GM23338 (cell line): ENCODE data around the gene LRP1-AS. TPM values are rescaled to one million over a fixed set of nuclear protein-coding genes. Genes with fewer than 3 reads are reported as not detected.

Source experiments
- ATAC-seq: fragments of 200-7000 bp; cut with Tn5 transposase; 3 replicates; pipeline ENCODE4 v1.9.1; 2020
- DNase-seq: peaks from one replicate; pipeline ENCODE4 v3.0.0-alpha.2; 2015; ENCODE audit warnings: low spot score
- H2AFZ ChIP-seq: fragments of 200-600 bp; sonication (generic); 2 replicates; pipeline ENCODE4 v1.8.0; 2016; ENCODE audit warnings: antibody characterized with exemption, mild to moderate bottlenecking, moderate library complexity
- H3F3A ChIP-seq: fragments of 200-600 bp; sonication (generic); replicated peaks from 2 replicates; pipeline ENCODE4 v1.8.0; 2017; ENCODE audit warnings: antibody characterized with exemption, mixed run types, low read depth
- H3K27ac ChIP-seq: fragments of 200-600 bp; sonication (generic); 2 replicates; pipeline ENCODE4 v1.6.1; 2016; ENCODE audit warnings: low read depth
- H3K27me3 ChIP-seq: fragments of 200-600 bp; sonication (generic); 2 replicates; pipeline ENCODE4 v1.8.0; 2016; ENCODE audit warnings: mild to moderate bottlenecking, mixed run types, moderate library complexity; ENCODE audit not compliant: insufficient read depth
- H3K36me3 ChIP-seq: fragments of 200-600 bp; sonication (generic); 2 replicates; pipeline ENCODE4 v1.8.0; 2016; ENCODE audit warnings: mild to moderate bottlenecking; ENCODE audit not compliant: insufficient read depth
- H3K4me1 ChIP-seq: fragments of 200-600 bp; sonication (generic); 2 replicates; pipeline ENCODE4 v1.8.0; 2016; ENCODE audit warnings: mild to moderate bottlenecking, moderate library complexity; ENCODE audit not compliant: insufficient read depth
- H3K4me2 ChIP-seq: fragments of 200-600 bp; sonication (generic); 2 replicates; pipeline ENCODE4 v1.7.1; 2017; ENCODE audit warnings: mixed run types
- H3K4me3 ChIP-seq: fragments of 200-600 bp; sonication (generic); 2 replicates; pipeline ENCODE4 v1.6.1; 2016; ENCODE audit warnings: mixed run types
- H3K79me2 ChIP-seq: fragments of 200-600 bp; sonication (generic); replicated peaks from 2 replicates; pipeline ENCODE4 v1.8.0; 2017; ENCODE audit warnings: mild to moderate bottlenecking; ENCODE audit not compliant: insufficient read depth
- H3K9me2 ChIP-seq: fragments of 200-600 bp; sonication (generic); 2 replicates; pipeline ENCODE4 v1.8.0; 2017; ENCODE audit not compliant: insufficient read depth
- H4K20me1 ChIP-seq: fragments of 200-600 bp; sonication (generic); replicated peaks from 2 replicates; pipeline ENCODE4 v1.8.0; 2017; ENCODE audit warnings: mild to moderate bottlenecking; ENCODE audit not compliant: insufficient read depth
- H3K27ac Mint-ChIP-seq: 2 replicates; pipeline ENCODE4 v1.8.0; 2020; ENCODE audit warnings: inconsistent platforms, mild to moderate bottlenecking, moderate library complexity, mixed read lengths
- H3K27me3 Mint-ChIP-seq: 3 replicates; pipeline ENCODE4 v1.8.0; 2022; ENCODE audit warnings: low read depth, mild to moderate bottlenecking, moderate library complexity, mixed read lengths, inconsistent platforms; ENCODE audit not compliant: insufficient read depth, poor library complexity
- H3K36me3 Mint-ChIP-seq: 3 replicates; pipeline ENCODE4 v1.8.0; 2021; ENCODE audit warnings: low read depth, mild to moderate bottlenecking, inconsistent platforms, moderate library complexity, mixed read lengths
- H3K4me1 Mint-ChIP-seq: 3 replicates; pipeline ENCODE4 v1.8.0; 2020; ENCODE audit warnings: mild to moderate bottlenecking, inconsistent platforms, mixed read lengths
- H3K4me3 Mint-ChIP-seq: 3 replicates; pipeline ENCODE4 v1.8.0; 2021; ENCODE audit warnings: moderate library complexity, mild to moderate bottlenecking, inconsistent platforms, mixed read lengths
- H3K9me3 Mint-ChIP-seq: 3 replicates; pipeline ENCODE4 v1.8.0; 2020; ENCODE audit warnings: moderate library complexity, mild to moderate bottlenecking, inconsistent platforms, mixed read lengths
- CREB1 ChIP-seq: fragments of 250-450 bp; sonication (Bioruptor Pico); IDR thresholded peaks from 2 replicates; pipeline ENCODE4 v1.5.0; 2020; ENCODE audit warnings: low read depth, mild to moderate bottlenecking, moderate library complexity
- CTCF ChIP-seq, 2 experiments: fragments of 200-600 bp in 1 of 2; sonication (generic) in 1 of 2; conservative IDR thresholded peaks; 2 replicates each; pipeline versions ENCODE4 v1.5.1 to v1.6.1; 2016 to 2017; ENCODE audit warnings: antibody characterized with exemption in 2 of 2, low read depth in 2 of 2, mild to moderate bottlenecking in 2 of 2, moderate library complexity in 1 of 2
- ETS1 ChIP-seq: IDR thresholded peaks from 2 replicates; pipeline ENCODE4 v1.6.1; 2016; ENCODE audit warnings: antibody characterized with exemption
- EZH2 ChIP-seq: fragments of 200-600 bp; sonication (generic); IDR thresholded peaks from one replicate; pipeline ENCODE4 v1.8.0; 2017; ENCODE audit warnings: antibody characterized with exemption, mild to moderate bottlenecking, low read depth; ENCODE audit not compliant: unreplicated experiment
- EZH2phosphoT487 ChIP-seq: fragments of 200-600 bp; sonication (generic); IDR thresholded peaks from one replicate; pipeline ENCODE4 v1.8.1; 2018; ENCODE audit warnings: antibody characterized with exemption; ENCODE audit not compliant: unreplicated experiment
- JUNB ChIP-seq: IDR thresholded peaks from one replicate; pipeline ENCODE4 v1.6.1; 2016; ENCODE audit warnings: antibody characterized with exemption; ENCODE audit not compliant: unreplicated experiment
- NANOG ChIP-seq: IDR thresholded peaks from 2 replicates; pipeline ENCODE4 v1.6.1; 2016; ENCODE audit warnings: antibody characterized with exemption, borderline replicate concordance
- POLR2AphosphoS5 ChIP-seq: IDR thresholded peaks from 2 replicates; pipeline ENCODE4 v1.6.1; 2016; ENCODE audit warnings: antibody characterized with exemption, low read depth
- REST ChIP-seq: IDR thresholded peaks from one replicate; pipeline ENCODE4 v1.6.1; 2018; ENCODE audit warnings: antibody characterized with exemption; ENCODE audit not compliant: unreplicated experiment
- STAT1 ChIP-seq: IDR thresholded peaks from one replicate; pipeline ENCODE4 v1.6.1; 2016; ENCODE audit warnings: antibody characterized with exemption; ENCODE audit not compliant: unreplicated experiment
- ZNF114 ChIP-seq: fragments of 250-450 bp; sonication (Bioruptor Pico); IDR thresholded peaks from 2 replicates; pipeline ENCODE4 v1.5.0; 2020; ENCODE audit warnings: mild to moderate bottlenecking, moderate library complexity
- ZNF331 ChIP-seq: fragments of 250-450 bp; sonication (Bioruptor Pico); IDR thresholded peaks from 2 replicates; pipeline ENCODE4 v1.5.0; 2020; ENCODE audit warnings: low read depth, mild to moderate bottlenecking, moderate library complexity
- ZNF462 ChIP-seq: fragments of 250-450 bp; sonication (Bioruptor Pico); IDR thresholded peaks from 2 replicates; pipeline ENCODE4 v1.5.0; 2020; ENCODE audit warnings: mild to moderate bottlenecking, moderate library complexity
- polyA plus RNA-seq: library from polyadenylated mRNA; unstranded; fragments of >200 nt; fragmentation: Nextera tagmentation; extraction: Ambion mirVana; gene quantifications from 2 replicates; pipeline ENCODE4 v1.2.1, GENCODE V29; 2016
- total RNA-seq: library from RNA; depleted of rRNA; stranded (reverse); fragments of >200 nt; shearing (Covaris generic); gene quantifications from 2 replicates; pipeline ENCODE4 v1.2.3, GENCODE V29; 2014

Gene LRP1-AS
- total and polyA plus RNA-seq, 2 experiments from 2014 or later, result 0.86 TPM; not detected in 1

GRCh38 chr12:57164966-57165625, 17.7 kb upstream of the LRP1-AS start:
- H3K27ac Mint-ChIP-seq, result no peak overlapping the region
- H3K9me3 Mint-ChIP-seq, result no peaks in the 10 kb centered on the region; the same call in 2 of the 3 replicates
- H3K4me3 Mint-ChIP-seq, result no peak overlapping the region
- Histone ChIP-seq H3K9me2 (no peaks in the 10 kb centered on the region), H2AFZ (no peak overlapping the region), H3K4me2 (no peak overlapping the region), H3K4me3 (no peak overlapping the region), H3K79me2 (no peaks in the 10 kb centered on the region), H3K27me3 (no peaks in the 10 kb centered on the region), H3F3A (peaks cover 9% of the 10 kb centered on the region; the same call in 1 of the 2 replicates), H4K20me1 (peaks cover 3% of the 10 kb centered on the region; the same call in 1 of the 2 replicates), H3K4me1 (no peaks in the 10 kb centered on the region), H3K27ac (no peak overlapping the region), H3K36me3 (peaks cover 53% of the 10 kb centered on the region)
- H3K4me1 Mint-ChIP-seq, result no peaks in the 10 kb centered on the region
- ATAC-seq, result no peak
- DNase-seq, result no peak
- H3K36me3 Mint-ChIP-seq, result peaks cover 94% of the 10 kb centered on the region
- H3K27me3 Mint-ChIP-seq, result peaks cover 11% of the 10 kb centered on the region
- TF ChIP-seq ETS1 (no peak), ZNF114 (CRISPR knock-in tag) (no peak), EZH2phosphoT487 (no peak), ZNF462 (CRISPR knock-in tag) (no peak), NANOG (no peak), STAT1 (no peak), ZNF331 (no peak), CTCF (conservative IDR thresholded peaks at IDR 0.05; ENCODE audit: low read depth in 2 of 2) (no peak), JUNB (no peak), EZH2 (no peak), POLR2AphosphoS5 (no peak), REST (no peak), CREB1 (CRISPR knock-in tag) (no peak)
